WTC11 (cell line): ENCODE results near the gene ZNF646. TPM values are rescaled to one million over a fixed set of nuclear protein-coding genes. Genes with fewer than 3 reads are reported as not detected.
A peak's percentile ranks its signal among the peaks of the same experiment; 100 is the strongest.

Experiments used
- E2F1 ChIP-seq: sonication (generic); formaldehyde crosslinking; IDR thresholded peaks from 2 replicates; pipeline ENCODE4 v1.8.0; 2022; ENCODE audit warnings: mild to moderate bottlenecking, missing genetic modification reagents
- FOXP1 ChIP-seq: sonication (generic); formaldehyde crosslinking; IDR thresholded peaks from 2 replicates; pipeline ENCODE4 v1.8.0; 2022; ENCODE audit warnings: missing genetic modification reagents, mild to moderate bottlenecking, moderate library complexity, borderline replicate concordance
- GTF2I ChIP-seq: fragments of 250-450 bp; sonication (Bioruptor Pico); conservative IDR thresholded peaks from 2 replicates; pipeline ENCODE4 v1.4.0; 2021; ENCODE audit warnings: mild to moderate bottlenecking
- KAT7 ChIP-seq: sonication (generic); formaldehyde crosslinking; IDR thresholded peaks from 2 replicates; pipeline ENCODE4 v1.8.1; 2023; ENCODE audit warnings: missing genetic modification reagents, mild to moderate bottlenecking, borderline replicate concordance
- PRRX2 ChIP-seq: fragments of 250-450 bp; sonication (Bioruptor Pico); IDR thresholded peaks from 2 replicates; pipeline ENCODE4 v1.8.0; 2021; ENCODE audit warnings: mild to moderate bottlenecking
- RORB ChIP-seq: fragments of 250-450 bp; sonication (Bioruptor Pico); IDR thresholded peaks from 2 replicates; pipeline ENCODE4 v1.9.0; 2021; ENCODE audit warnings: mild to moderate bottlenecking
- SP1 ChIP-seq: sonication (generic); formaldehyde crosslinking; conservative IDR thresholded peaks from 2 replicates; pipeline ENCODE4 v1.8.1; 2022; ENCODE audit warnings: missing genetic modification reagents
- TEAD1 ChIP-seq: sonication (generic); formaldehyde crosslinking; IDR thresholded peaks from 2 replicates; pipeline ENCODE4 v1.8.0; 2022; ENCODE audit warnings: mild to moderate bottlenecking, missing genetic modification reagents
- TEAD4 ChIP-seq: sonication (generic); formaldehyde crosslinking; IDR thresholded peaks from 2 replicates; pipeline ENCODE4 v1.8.0; 2022; ENCODE audit warnings: mild to moderate bottlenecking, missing genetic modification reagents
- ZBTB21 ChIP-seq: sonication (generic); formaldehyde crosslinking; IDR thresholded peaks from 2 replicates; pipeline ENCODE4 v1.8.1; 2023; ENCODE audit warnings: mild to moderate bottlenecking, missing genetic modification reagents, borderline replicate concordance
- ZNF121 ChIP-seq: sonication (generic); formaldehyde crosslinking; IDR thresholded peaks from 2 replicates; pipeline ENCODE4 v1.8.0; 2023; ENCODE audit warnings: missing genetic modification reagents
- ZNF219 ChIP-seq: sonication (generic); formaldehyde crosslinking; IDR thresholded peaks from 2 replicates; pipeline ENCODE4 v1.8.0; 2023; ENCODE audit warnings: missing genetic modification reagents, mild to moderate bottlenecking, borderline replicate concordance
- ZNF317 ChIP-seq: sonication (generic); formaldehyde crosslinking; IDR thresholded peaks from 2 replicates; pipeline ENCODE4 v1.8.1; 2023; ENCODE audit warnings: low read depth, mild to moderate bottlenecking, moderate library complexity, missing genetic modification reagents, borderline replicate concordance
- ZNF396 ChIP-seq: fragments of 250-450 bp; sonication (Bioruptor Pico); IDR thresholded peaks from 2 replicates; pipeline ENCODE4 v1.8.0; 2021; ENCODE audit warnings: mild to moderate bottlenecking, moderate library complexity, borderline replicate concordance
- ZNF671 ChIP-seq: fragments of 250-450 bp; sonication (Bioruptor Pico); IDR thresholded peaks from 2 replicates; pipeline ENCODE4 v1.8.0; 2021; ENCODE audit warnings: mild to moderate bottlenecking
- total RNA-seq: library from RNA; stranded (reverse); gene quantifications from 3 replicates; pipeline ENCODE4 v1.2.3, GENCODE V29; 2021
- TF ChIP-seq, protein P1 (sequence below): sonication (generic); formaldehyde crosslinking; IDR thresholded peaks from 2 replicates; pipeline ENCODE4 v1.8.1; 2023; ENCODE audit warnings: mild to moderate bottlenecking, missing genetic modification reagents, moderate library complexity
- TF ChIP-seq, protein P2 (sequence below): sonication (generic); formaldehyde crosslinking; IDR thresholded peaks from 2 replicates; pipeline ENCODE4 v1.8.0; 2023; ENCODE audit warnings: missing genetic modification reagents, mild to moderate bottlenecking, borderline replicate concordance
- TF ChIP-seq, protein P3 (sequence below): sonication (generic); formaldehyde crosslinking; IDR thresholded peaks from 2 replicates; pipeline ENCODE4 v1.8.0; 2022; ENCODE audit warnings: mild to moderate bottlenecking, missing genetic modification reagents
- TF ChIP-seq, protein P4 (sequence below): fragments of 250-450 bp; sonication (Bioruptor Pico); IDR thresholded peaks from 2 replicates; pipeline ENCODE4 v2.1.2; 2022; ENCODE audit warnings: mild to moderate bottlenecking, moderate library complexity
- TF ChIP-seq, protein P5 (sequence below): sonication (generic); formaldehyde crosslinking; IDR thresholded peaks from 2 replicates; pipeline ENCODE4 v1.8.1; 2023; ENCODE audit warnings: mild to moderate bottlenecking, missing genetic modification reagents
- TF ChIP-seq, protein P6 (sequence below): fragments of 250-450 bp; sonication (Bioruptor Pico); IDR thresholded peaks from 2 replicates; pipeline ENCODE4 v1.8.0; 2021; ENCODE audit warnings: mild to moderate bottlenecking
- TF ChIP-seq, protein P7 (sequence below): sonication (generic); formaldehyde crosslinking; conservative IDR thresholded peaks from 2 replicates; pipeline ENCODE4 v1.8.1; 2023; ENCODE audit warnings: mild to moderate bottlenecking, low read depth, missing genetic modification reagents, moderate library complexity

Gene ZNF646
- total RNA-seq, 1 experiment from 2014 or later, result 29.3 TPM

DNA sequence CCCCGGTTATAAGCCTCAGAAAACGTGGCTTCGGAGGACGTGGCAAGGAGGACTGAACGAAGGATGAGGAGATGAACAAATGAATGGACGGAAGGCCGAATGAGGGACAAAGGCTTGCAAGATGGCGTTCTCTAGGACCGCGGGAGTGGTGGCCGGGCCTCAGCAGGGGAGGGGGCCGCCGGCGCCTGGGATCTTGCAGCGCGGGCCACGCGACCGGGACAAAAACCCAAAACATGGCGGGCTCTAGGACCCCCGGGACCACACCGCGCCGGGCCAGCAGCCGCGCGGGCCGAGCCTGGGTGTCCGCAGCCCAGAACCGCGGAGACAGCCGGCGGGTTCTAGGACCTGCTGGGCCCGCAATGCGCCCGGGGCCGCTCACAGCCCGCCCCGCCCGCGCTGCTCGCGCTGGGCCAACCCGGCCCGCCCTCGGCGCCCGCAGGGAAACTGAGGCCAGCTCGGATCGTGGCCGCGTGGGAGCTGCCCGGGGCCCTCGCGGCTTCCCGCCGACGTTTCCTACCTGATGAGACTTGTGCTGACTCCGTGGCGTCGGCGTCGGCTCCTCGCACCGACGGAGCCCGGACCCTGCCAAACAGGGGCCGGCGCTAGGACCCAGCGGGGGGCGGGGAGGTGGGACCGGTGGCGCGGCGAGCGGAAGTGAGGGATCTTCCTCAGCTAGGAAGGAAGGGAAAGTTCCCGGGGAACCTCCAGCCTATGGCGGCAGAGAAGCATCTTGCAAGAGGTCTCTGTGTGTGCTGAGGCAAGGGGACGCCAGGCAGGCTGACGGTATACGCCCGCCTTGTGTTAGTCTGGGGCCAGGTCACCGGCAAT lies 866 bp upstream of the ZNF646 start (continued):
- TF ChIP-seq, protein P1, sequence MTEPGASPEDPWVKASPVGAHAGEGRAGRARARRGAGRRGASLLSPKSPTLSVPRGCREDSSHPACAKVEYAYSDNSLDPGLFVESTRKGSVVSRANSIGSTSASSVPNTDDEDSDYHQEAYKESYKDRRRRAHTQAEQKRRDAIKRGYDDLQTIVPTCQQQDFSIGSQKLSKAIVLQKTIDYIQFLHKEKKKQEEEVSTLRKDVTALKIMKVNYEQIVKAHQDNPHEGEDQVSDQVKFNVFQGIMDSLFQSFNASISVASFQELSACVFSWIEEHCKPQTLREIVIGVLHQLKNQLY, result no peak
- TF ChIP-seq ZBTB21 (CRISPR knock-in tag) (no peak), KAT7 (CRISPR knock-in tag) (peak; percentile 88; the same call in 1 of the 2 replicates), RORB (CRISPR knock-in tag) (no peak), ZNF219 (CRISPR knock-in tag) (peak; percentile 36; the same call in 1 of the 2 replicates), TEAD1 (no peak), ZNF671 (CRISPR knock-in tag) (0 out of 2 replicates have a peak, but pooled peaks have one; percentile 70), TEAD4 (CRISPR knock-in tag) (no peak), ZNF121 (CRISPR knock-in tag) (peak; percentile 100), GTF2I (peak; percentile 99), ZNF396 (CRISPR knock-in tag) (no peak), ZNF317 (no peak), SP1 (CRISPR knock-in tag) (no peak; the same call in 1 of the 2 replicates), E2F1 (CRISPR knock-in tag) (no peak), PRRX2 (CRISPR knock-in tag) (0 out of 2 replicates have a peak, but pooled peaks have one; percentile 79), FOXP1 (CRISPR knock-in tag) (peak; percentile 72)
- TF ChIP-seq, protein P2, sequence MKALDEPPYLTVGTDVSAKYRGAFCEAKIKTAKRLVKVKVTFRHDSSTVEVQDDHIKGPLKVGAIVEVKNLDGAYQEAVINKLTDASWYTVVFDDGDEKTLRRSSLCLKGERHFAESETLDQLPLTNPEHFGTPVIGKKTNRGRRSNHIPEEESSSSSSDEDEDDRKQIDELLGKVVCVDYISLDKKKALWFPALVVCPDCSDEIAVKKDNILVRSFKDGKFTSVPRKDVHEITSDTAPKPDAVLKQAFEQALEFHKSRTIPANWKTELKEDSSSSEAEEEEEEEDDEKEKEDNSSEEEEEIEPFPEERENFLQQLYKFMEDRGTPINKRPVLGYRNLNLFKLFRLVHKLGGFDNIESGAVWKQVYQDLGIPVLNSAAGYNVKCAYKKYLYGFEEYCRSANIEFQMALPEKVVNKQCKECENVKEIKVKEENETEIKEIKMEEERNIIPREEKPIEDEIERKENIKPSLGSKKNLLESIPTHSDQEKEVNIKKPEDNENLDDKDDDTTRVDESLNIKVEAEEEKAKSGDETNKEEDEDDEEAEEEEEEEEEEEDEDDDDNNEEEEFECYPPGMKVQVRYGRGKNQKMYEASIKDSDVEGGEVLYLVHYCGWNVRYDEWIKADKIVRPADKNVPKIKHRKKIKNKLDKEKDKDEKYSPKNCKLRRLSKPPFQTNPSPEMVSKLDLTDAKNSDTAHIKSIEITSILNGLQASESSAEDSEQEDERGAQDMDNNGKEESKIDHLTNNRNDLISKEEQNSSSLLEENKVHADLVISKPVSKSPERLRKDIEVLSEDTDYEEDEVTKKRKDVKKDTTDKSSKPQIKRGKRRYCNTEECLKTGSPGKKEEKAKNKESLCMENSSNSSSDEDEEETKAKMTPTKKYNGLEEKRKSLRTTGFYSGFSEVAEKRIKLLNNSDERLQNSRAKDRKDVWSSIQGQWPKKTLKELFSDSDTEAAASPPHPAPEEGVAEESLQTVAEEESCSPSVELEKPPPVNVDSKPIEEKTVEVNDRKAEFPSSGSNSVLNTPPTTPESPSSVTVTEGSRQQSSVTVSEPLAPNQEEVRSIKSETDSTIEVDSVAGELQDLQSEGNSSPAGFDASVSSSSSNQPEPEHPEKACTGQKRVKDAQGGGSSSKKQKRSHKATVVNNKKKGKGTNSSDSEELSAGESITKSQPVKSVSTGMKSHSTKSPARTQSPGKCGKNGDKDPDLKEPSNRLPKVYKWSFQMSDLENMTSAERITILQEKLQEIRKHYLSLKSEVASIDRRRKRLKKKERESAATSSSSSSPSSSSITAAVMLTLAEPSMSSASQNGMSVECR, result no peak
- TF ChIP-seq, protein P3, sequence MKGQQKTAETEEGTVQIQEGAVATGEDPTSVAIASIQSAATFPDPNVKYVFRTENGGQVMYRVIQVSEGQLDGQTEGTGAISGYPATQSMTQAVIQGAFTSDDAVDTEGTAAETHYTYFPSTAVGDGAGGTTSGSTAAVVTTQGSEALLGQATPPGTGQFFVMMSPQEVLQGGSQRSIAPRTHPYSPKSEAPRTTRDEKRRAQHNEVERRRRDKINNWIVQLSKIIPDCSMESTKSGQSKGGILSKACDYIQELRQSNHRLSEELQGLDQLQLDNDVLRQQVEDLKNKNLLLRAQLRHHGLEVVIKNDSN (CRISPR knock-in tag), result peak; percentile 23; the same call in 1 of the 2 replicates
- TF ChIP-seq, protein P4, sequence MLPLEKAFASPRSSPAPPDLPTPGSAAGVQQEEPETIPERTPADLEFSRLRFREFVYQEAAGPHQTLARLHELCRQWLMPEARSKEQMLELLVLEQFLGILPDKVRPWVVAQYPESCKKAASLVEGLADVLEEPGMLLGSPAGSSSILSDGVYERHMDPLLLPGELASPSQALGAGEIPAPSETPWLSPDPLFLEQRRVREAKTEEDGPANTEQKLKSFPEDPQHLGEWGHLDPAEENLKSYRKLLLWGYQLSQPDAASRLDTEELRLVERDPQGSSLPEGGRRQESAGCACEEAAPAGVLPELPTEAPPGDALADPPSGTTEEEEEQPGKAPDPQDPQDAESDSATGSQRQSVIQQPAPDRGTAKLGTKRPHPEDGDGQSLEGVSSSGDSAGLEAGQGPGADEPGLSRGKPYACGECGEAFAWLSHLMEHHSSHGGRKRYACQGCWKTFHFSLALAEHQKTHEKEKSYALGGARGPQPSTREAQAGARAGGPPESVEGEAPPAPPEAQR (CRISPR knock-in tag), result no peak
- TF ChIP-seq, protein P5, sequence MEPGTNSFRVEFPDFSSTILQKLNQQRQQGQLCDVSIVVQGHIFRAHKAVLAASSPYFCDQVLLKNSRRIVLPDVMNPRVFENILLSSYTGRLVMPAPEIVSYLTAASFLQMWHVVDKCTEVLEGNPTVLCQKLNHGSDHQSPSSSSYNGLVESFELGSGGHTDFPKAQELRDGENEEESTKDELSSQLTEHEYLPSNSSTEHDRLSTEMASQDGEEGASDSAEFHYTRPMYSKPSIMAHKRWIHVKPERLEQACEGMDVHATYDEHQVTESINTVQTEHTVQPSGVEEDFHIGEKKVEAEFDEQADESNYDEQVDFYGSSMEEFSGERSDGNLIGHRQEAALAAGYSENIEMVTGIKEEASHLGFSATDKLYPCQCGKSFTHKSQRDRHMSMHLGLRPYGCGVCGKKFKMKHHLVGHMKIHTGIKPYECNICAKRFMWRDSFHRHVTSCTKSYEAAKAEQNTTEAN (CRISPR knock-in tag), result 0 out of 2 replicates have a peak, but pooled peaks have one; percentile 19
- TF ChIP-seq, protein P6, sequence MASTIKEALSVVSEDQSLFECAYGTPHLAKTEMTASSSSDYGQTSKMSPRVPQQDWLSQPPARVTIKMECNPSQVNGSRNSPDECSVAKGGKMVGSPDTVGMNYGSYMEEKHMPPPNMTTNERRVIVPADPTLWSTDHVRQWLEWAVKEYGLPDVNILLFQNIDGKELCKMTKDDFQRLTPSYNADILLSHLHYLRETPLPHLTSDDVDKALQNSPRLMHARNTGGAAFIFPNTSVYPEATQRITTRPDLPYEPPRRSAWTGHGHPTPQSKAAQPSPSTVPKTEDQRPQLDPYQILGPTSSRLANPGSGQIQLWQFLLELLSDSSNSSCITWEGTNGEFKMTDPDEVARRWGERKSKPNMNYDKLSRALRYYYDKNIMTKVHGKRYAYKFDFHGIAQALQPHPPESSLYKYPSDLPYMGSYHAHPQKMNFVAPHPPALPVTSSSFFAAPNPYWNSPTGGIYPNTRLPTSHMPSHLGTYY (CRISPR knock-in tag), result peak; percentile 85
- TF ChIP-seq, protein P7, sequence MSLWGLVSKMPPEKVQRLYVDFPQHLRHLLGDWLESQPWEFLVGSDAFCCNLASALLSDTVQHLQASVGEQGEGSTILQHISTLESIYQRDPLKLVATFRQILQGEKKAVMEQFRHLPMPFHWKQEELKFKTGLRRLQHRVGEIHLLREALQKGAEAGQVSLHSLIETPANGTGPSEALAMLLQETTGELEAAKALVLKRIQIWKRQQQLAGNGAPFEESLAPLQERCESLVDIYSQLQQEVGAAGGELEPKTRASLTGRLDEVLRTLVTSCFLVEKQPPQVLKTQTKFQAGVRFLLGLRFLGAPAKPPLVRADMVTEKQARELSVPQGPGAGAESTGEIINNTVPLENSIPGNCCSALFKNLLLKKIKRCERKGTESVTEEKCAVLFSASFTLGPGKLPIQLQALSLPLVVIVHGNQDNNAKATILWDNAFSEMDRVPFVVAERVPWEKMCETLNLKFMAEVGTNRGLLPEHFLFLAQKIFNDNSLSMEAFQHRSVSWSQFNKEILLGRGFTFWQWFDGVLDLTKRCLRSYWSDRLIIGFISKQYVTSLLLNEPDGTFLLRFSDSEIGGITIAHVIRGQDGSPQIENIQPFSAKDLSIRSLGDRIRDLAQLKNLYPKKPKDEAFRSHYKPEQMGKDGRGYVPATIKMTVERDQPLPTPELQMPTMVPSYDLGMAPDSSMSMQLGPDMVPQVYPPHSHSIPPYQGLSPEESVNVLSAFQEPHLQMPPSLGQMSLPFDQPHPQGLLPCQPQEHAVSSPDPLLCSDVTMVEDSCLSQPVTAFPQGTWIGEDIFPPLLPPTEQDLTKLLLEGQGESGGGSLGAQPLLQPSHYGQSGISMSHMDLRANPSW (CRISPR knock-in tag), result no peak
